Measurements from ENCODE around the gene KCTD5. TPM values are rescaled to one million over a fixed set of nuclear protein-coding genes. Genes with fewer than 3 reads are reported as not detected.

Gene KCTD5
- total RNA-seq, 1 experiment from 2014 or later = 66.5 TPM

DNA sequence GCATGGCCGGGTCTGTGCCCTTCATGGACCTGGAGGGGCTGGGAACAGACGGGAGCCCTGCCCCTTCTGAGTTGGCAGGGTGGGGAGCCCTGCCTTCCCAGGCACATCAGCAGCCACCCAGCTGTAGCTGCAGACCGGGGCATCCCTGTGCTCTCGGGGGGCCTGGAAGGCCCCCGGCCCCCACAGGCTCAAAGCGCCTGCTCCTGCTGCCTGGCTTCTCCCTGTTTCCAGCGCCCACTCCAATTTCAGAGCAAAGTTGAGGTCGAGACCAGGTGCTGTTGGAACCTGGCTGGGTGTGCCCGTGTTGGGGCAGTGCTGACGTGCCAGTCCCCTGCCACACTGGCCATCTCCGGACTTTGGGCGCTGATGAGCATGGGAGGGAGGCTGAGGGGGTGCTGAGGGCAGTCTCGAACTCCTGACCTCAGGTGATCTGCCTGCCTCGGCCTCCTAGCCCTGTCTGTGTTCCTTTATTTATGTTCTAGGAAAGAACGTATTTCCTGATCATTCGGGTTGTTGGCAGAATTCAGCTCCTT is 42.6 kb downstream of the KCTD5 start:
- Histone ChIP-seq H3K27ac (no peak overlapping the region), H3F3A (ENCODE audit: insufficient read depth, low read depth) (peaks cover 39% of the 10 kb centered on the region), H3K9me2 (ENCODE audit: insufficient read depth) (no peaks in the 10 kb centered on the region), H4K20me1 (ENCODE audit: insufficient read depth) (no peaks in the 10 kb centered on the region), H3K36me3 (ENCODE audit: low read depth) (no peaks in the 10 kb centered on the region), H3K79me2 (ENCODE audit: low read depth) (no peaks in the 10 kb centered on the region), H3K9me3 (ENCODE audit: insufficient read depth, low read depth) (no peaks in the 10 kb centered on the region), H2AFZ (no peak overlapping the region), H3K4me2 (no peak overlapping the region), H3K4me1 (replicated peaks; ENCODE audit: insufficient read depth) (peaks cover 18% of the 10 kb centered on the region), H3K27me3 (ENCODE audit: insufficient read depth, low read depth) (no peaks in the 10 kb centered on the region), H3K4me3 (no peak overlapping the region)
- no peak for DNase-seq
- BruUV-seq (replicated peaks) = no TSS peak
- ChIA-PET POLR2A (ENCODE audit: unreplicated experiment) (no interaction called here), CTCF (no interaction called here)
- intact Hi-C loops (cut with micrococcal nuclease; ENCODE audit: unreplicated experiment) = loop anchor here (5.0 kb wide), 1 partner anchor 382 kb away; no protein-coding TSS in a partner anchor
- TF ChIP-seq, protein P1, sequence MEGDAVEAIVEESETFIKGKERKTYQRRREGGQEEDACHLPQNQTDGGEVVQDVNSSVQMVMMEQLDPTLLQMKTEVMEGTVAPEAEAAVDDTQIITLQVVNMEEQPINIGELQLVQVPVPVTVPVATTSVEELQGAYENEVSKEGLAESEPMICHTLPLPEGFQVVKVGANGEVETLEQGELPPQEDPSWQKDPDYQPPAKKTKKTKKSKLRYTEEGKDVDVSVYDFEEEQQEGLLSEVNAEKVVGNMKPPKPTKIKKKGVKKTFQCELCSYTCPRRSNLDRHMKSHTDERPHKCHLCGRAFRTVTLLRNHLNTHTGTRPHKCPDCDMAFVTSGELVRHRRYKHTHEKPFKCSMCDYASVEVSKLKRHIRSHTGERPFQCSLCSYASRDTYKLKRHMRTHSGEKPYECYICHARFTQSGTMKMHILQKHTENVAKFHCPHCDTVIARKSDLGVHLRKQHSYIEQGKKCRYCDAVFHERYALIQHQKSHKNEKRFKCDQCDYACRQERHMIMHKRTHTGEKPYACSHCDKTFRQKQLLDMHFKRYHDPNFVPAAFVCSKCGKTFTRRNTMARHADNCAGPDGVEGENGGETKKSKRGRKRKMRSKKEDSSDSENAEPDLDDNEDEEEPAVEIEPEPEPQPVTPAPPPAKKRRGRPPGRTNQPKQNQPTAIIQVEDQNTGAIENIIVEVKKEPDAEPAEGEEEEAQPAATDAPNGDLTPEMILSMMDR (conservative IDR thresholded peaks at IDR 0.05) = no peak
- no peak for TF ChIP-seq EZH2 (IDR thresholded peaks at IDR 0.05; ENCODE audit: low read depth)

DNA sequence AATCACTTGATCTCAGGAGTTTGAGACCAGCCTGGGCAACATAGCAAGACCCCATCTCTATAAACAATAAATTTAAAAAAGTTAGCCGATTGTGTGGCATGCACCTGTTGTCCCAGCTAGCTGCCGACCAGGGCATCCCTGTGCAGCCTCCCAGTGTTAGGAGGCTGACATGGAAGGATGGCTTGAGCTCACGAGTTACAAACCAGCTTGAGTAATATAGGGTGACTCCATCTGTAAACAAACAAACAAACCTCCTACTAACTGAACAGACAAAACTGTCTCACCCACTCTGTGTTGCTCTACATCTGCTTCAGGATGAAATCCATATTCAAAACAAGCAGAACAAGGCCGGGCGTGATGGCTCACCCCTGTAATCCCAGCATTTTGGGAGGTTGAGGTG is 44.6 kb downstream of the KCTD5 start:
- H3K4me2 ChIP-seq = no peak overlapping the region
- peaks cover 12% of the 10 kb centered on the region for H3K4me1 ChIP-seq (replicated peaks; ENCODE audit: insufficient read depth)
- H3F3A ChIP-seq (ENCODE audit: insufficient read depth, low read depth) = peaks cover 24% of the 10 kb centered on the region; the same call in 1 of the 2 replicates
- CTCF ChIA-PET = no interaction called here
- H4K20me1 ChIP-seq (ENCODE audit: insufficient read depth) = no peaks in the 10 kb centered on the region
- no peak overlapping the region for H3K4me3 ChIP-seq
- H2AFZ ChIP-seq = no peak overlapping the region
- no peaks in the 10 kb centered on the region for H3K27me3 ChIP-seq (ENCODE audit: insufficient read depth, low read depth)
- H3K9me2 ChIP-seq (ENCODE audit: insufficient read depth) = no peaks in the 10 kb centered on the region
- TF ChIP-seq, protein P1 (conservative IDR thresholded peaks at IDR 0.05) = no peak
- TF ChIP-seq EZH2 (IDR thresholded peaks at IDR 0.05; ENCODE audit: low read depth) = no peak
- intact Hi-C loops (cut with micrococcal nuclease; ENCODE audit: unreplicated experiment) = no loop called here
- DNase-seq = no peak
- H3K79me2 ChIP-seq (ENCODE audit: low read depth) = no peaks in the 10 kb centered on the region
- no peaks in the 10 kb centered on the region for H3K36me3 ChIP-seq (ENCODE audit: low read depth)
- POLR2A ChIA-PET (ENCODE audit: unreplicated experiment) = no interaction called here
- no TSS peak for BruUV-seq (replicated peaks)
- no peaks in the 10 kb centered on the region for H3K9me3 ChIP-seq (ENCODE audit: insufficient read depth, low read depth)
- H3K27ac ChIP-seq = no peak overlapping the region

DNA sequence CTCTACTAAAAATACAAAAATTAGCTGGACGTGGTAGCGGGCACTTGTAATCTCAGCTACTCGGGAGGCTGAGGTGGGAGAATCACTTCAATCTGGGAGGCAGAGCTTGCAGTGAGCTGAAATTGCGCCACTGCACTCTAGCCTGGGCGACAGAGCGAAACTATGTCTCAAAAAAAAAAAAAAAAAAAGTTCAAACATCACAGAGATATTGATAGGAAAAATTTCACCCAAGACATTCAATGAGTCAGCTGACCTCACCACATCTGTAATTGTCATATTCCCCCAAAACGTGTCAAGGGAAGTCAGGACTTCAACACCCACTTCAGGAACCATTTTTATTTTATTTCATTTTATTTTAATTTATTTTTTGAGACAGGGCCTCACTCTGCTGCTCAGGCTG is 45.7 kb downstream of the KCTD5 start:
- CTCF ChIA-PET = interaction anchor here (0.7 kb wide), 1 partner anchor 10 kb away, joined by 5 read pairs; no protein-coding TSS in a partner anchor
- no peak for TF ChIP-seq EZH2 (IDR thresholded peaks at IDR 0.05; ENCODE audit: low read depth)
- TF ChIP-seq, protein P1 (conservative IDR thresholded peaks at IDR 0.05) = no peak
- no peak for DNase-seq
- no peaks in the 10 kb centered on the region for H3K79me2 ChIP-seq (ENCODE audit: low read depth)
- no peak overlapping the region for H3K4me3 ChIP-seq
- no peaks in the 10 kb centered on the region for H3K36me3 ChIP-seq (ENCODE audit: low read depth)
- H3K9me2 ChIP-seq (ENCODE audit: insufficient read depth) = no peaks in the 10 kb centered on the region
- H3K27me3 ChIP-seq (ENCODE audit: insufficient read depth, low read depth) = no peaks in the 10 kb centered on the region
- no peak overlapping the region for H3K27ac ChIP-seq
- peaks cover 7% of the 10 kb centered on the region for H3K4me1 ChIP-seq (replicated peaks; ENCODE audit: insufficient read depth)
- H3K4me2 ChIP-seq = no peak overlapping the region
- H2AFZ ChIP-seq = no peak overlapping the region
- no peaks in the 10 kb centered on the region for H3K9me3 ChIP-seq (ENCODE audit: insufficient read depth, low read depth)
- no TSS peak for BruUV-seq (replicated peaks)
- POLR2A ChIA-PET (ENCODE audit: unreplicated experiment) = interaction anchor here (0.6 to 0.9 kb wide), 3 partner anchors 55 to 775 kb away, joined by 4 to 11 read pairs (median 5); no protein-coding TSS in a partner anchor
- no peaks in the 10 kb centered on the region for H4K20me1 ChIP-seq (ENCODE audit: insufficient read depth)
- H3F3A ChIP-seq (ENCODE audit: insufficient read depth, low read depth) = peaks cover 14% of the 10 kb centered on the region; the same call in 1 of the 2 replicates
- intact Hi-C loops (cut with micrococcal nuclease; ENCODE audit: unreplicated experiment) = no loop called here

Data from PC-9 (cell line).